Pons (tissue), 1 donor: ENCODE results near the gene APOO.

ENCODE experiments used
- DNase-seq: peaks from one replicate; pipeline ENCODE4 v3.0.0-alpha.2; 2016; ENCODE audit warnings: low spot score

APOO gene

GRCh38 chrX:23907498-23908218, at the start of gene APOO, which contains the start of gene CXorf58:
Gene APOO, minus strand, starts transcription at chrX:23907938. Its CDS starts 236 bp downstream, at chrX:23907702.
Gene CXorf58, plus strand, starts transcription at chrX:23908006. Its CDS starts 2,297 bp downstream, at chrX:23910303.
- peak; percentile 87 for DNase-seq

- DNase-seq = no peak
Measured at GRCh38 chrX:23954396-23954795, 46.7 kb upstream of the APOO start.

- DNase-seq = no peak
Measured at GRCh38 chrX:23953908-23954269, 46.2 kb upstream of the APOO start.

- peak; percentile 19 for DNase-seq
Measured at GRCh38 chrX:23952984-23953907, 45.5 kb upstream of the APOO start.

- DNase-seq = no peak
Measured at GRCh38 chrX:23952391-23952790, 44.7 kb upstream of the APOO start.

- no peak for DNase-seq
Measured at GRCh38 chrX:23945206-23945605, 37.5 kb upstream of the APOO start.

- DNase-seq = no peak
Measured at GRCh38 chrX:23944234-23944633, 36.5 kb upstream of the APOO start.

GRCh38 chrX:23939203-23939602, 31.5 kb upstream of the APOO start:
- no peak for DNase-seq

GRCh38 chrX:23938690-23939089, 31.0 kb upstream of the APOO start:
- no peak for DNase-seq

- no peak for DNase-seq
Measured at GRCh38 chrX:23937100-23937499, 29.4 kb upstream of the APOO start.

GRCh38 chrX:23936180-23936579, 28.4 kb upstream of the APOO start:
- DNase-seq = no peak

- DNase-seq = no peak
Measured at GRCh38 chrX:23935106-23935505, 27.4 kb upstream of the APOO start.

GRCh38 chrX:23932046-23932445, 24.3 kb upstream of the APOO start:
- no peak for DNase-seq

GRCh38 chrX:23930894-23931604, 23.3 kb upstream of the APOO start:
- no peak for DNase-seq

GRCh38 chrX:23926015-23926414, 18.3 kb upstream of the APOO start:
- DNase-seq = no peak

GRCh38 chrX:23919706-23920320, 12.1 kb upstream of the APOO start:
- no peak for DNase-seq

- DNase-seq = no peak
Measured at GRCh38 chrX:23919148-23919547, 11.4 kb upstream of the APOO start.

GRCh38 chrX:23911126-23911835, 3.5 kb upstream of the APOO start:
- no peak for DNase-seq

GRCh38 chrX:23908219-23909004, 674 bp upstream of the APOO start:
- no peak for DNase-seq

- DNase-seq = no peak
Measured at GRCh38 chrX:23907111-23907497, 634 bp downstream of the APOO start.

GRCh38 chrX:23904096-23904495, 3.6 kb downstream of the APOO start:
- DNase-seq = peak; percentile 71
